Measurements from ENCODE around the gene R3HDM1. TPM values are rescaled to one million over a fixed set of nuclear protein-coding genes. Genes with fewer than 3 reads are reported as not detected.

Gene R3HDM1
- total RNA-seq, 4 donors from 2014 or later: 24.0 to 40.4 (median 30.4) TPM

DNA sequence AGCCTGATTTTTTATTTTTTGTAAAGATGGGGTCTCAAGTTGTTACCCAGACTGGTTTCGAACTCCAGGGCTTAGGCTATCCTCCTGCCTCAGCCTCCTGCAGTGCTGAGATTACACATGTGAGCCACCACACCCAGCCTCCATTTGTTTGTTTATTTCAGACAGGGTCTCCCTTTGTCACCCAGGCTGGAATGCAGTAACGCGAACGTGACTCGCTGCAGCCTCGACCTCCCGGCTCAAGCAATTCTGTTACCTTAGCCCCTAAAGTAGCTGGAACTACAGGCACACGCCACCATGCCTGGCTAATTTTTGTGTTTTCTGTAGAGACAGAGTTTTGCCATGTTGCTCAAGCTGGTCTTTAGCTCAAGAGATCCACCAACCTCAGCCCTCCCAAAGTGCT, 237.6 kb downstream of the R3HDM1 start:
- TF ChIP-seq, protein P1, sequence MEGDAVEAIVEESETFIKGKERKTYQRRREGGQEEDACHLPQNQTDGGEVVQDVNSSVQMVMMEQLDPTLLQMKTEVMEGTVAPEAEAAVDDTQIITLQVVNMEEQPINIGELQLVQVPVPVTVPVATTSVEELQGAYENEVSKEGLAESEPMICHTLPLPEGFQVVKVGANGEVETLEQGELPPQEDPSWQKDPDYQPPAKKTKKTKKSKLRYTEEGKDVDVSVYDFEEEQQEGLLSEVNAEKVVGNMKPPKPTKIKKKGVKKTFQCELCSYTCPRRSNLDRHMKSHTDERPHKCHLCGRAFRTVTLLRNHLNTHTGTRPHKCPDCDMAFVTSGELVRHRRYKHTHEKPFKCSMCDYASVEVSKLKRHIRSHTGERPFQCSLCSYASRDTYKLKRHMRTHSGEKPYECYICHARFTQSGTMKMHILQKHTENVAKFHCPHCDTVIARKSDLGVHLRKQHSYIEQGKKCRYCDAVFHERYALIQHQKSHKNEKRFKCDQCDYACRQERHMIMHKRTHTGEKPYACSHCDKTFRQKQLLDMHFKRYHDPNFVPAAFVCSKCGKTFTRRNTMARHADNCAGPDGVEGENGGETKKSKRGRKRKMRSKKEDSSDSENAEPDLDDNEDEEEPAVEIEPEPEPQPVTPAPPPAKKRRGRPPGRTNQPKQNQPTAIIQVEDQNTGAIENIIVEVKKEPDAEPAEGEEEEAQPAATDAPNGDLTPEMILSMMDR (IDR thresholded peaks at IDR 0.05): no peak
- TF ChIP-seq POLR2A (IDR thresholded peaks at IDR 0.05): no peak
- no peaks in the 10 kb centered on the region for H3K27me3 ChIP-seq
- H3K4me1 ChIP-seq: no peaks in the 10 kb centered on the region
- intact Hi-C loops (cut with DNase I): no loop called here
- H3K9me3 ChIP-seq: no peaks in the 10 kb centered on the region
- no peak overlapping the region for H3K4me3 ChIP-seq (replicated peaks in 1 of 3)
- H3K36me3 ChIP-seq: peaks cover 54 to 70% of the 10 kb centered on the region in 2 donors
- no peak overlapping the region for H3K27ac ChIP-seq
- WGBS, 2 donors: 93 to 98% methylated on average over 8 of the region's 8 CpGs
- no peak for DNase-seq

- H3K27ac ChIP-seq: no peak overlapping the region
- DNase-seq: no peak
- 98% methylated on average over 2 of the region's 2 CpGs for WGBS, 2 donors
- H3K4me3 ChIP-seq (replicated peaks in 1 of 3): no peak overlapping the region
- no peaks in the 10 kb centered on the region for H3K4me1 ChIP-seq
- TF ChIP-seq, protein P1 (IDR thresholded peaks at IDR 0.05): no peak
- no peak for TF ChIP-seq POLR2A (IDR thresholded peaks at IDR 0.05)
- H3K27me3 ChIP-seq: no peaks in the 10 kb centered on the region
- H3K36me3 ChIP-seq: peaks cover 59 to 81% of the 10 kb centered on the region in 2 donors
- intact Hi-C loops (cut with DNase I): no loop called here
- no peaks in the 10 kb centered on the region for H3K9me3 ChIP-seq
Observed at GRCh38 chr2:135773319-135773718, 242.0 kb downstream of the R3HDM1 start.

- Histone ChIP-seq H3K4me1 (no peaks in the 10 kb centered on the region), H3K27me3 (no peaks in the 10 kb centered on the region), H3K27ac (no peak overlapping the region), H3K9me3 (no peaks in the 10 kb centered on the region), H3K4me3 (replicated peaks in 1 of 3) (no peak overlapping the region), H3K36me3 (peaks cover 57 to 80% of the 10 kb centered on the region in 2 donors)
- DNase-seq: no peak
- no peak for TF ChIP-seq POLR2A (IDR thresholded peaks at IDR 0.05)
- TF ChIP-seq, protein P1 (IDR thresholded peaks at IDR 0.05): no peak
- intact Hi-C loops (cut with DNase I): no loop called here
Observed at GRCh38 chr2:135773917-135774316, 242.6 kb downstream of the R3HDM1 start.

MicroRNA genes within 50 kb of the gene (microRNA counts, 767-probe panel; counts per million panel counts)
- 2,205 to 3,809 counts per million in 2 donors for microRNA hsa-miR-128

Small RNA genes within 50 kb of the gene (microRNA-seq; reads per million reads assigned to microRNA genes)
- gene MIR128-1: 168 reads per million, percentile 59 among the genes with 10 or more reads in this experiment

Small RNA genes within 50 kb of the gene (small RNA-seq; reads per million reads assigned to genes)
- gene MIR128-1: 1.2 reads per million, percentile 28 among the genes with 10 or more reads in this experiment
- gene RNU6-512P: not detected

Other genes with a start within 250 kb of the R3HDM1 start
- 10 to 100 TPM in 2 of 4 donors, 1 to 10 TPM in 2; 3.1 to 12.2 (median 9.3) TPM for gene ZRANB3, start 266 bp upstream of the R3HDM1 start, total RNA-seq
- 100 to 1,000 TPM in 2 of 4 donors, 10 to 100 TPM in 2; 83.6 to 134 (median 98.6) TPM for gene UBXN4, start 210.4 kb downstream of the R3HDM1 start, total RNA-seq

All from thyroid gland (tissue), 4 donors.